Keratinocyte (primary cell): ENCODE measurements around the gene GATD1. TPM values are rescaled to one million over a fixed set of nuclear protein-coding genes. Genes with fewer than 3 reads are reported as not detected.
A peak's percentile ranks its signal among the peaks of the same experiment; 100 is the strongest.

Source experiments
- DNase-seq: peaks from one replicate; pipeline ENCODE4 v3.0.0-alpha.2; 2011; ENCODE audit warnings: low read depth, missing footprints, low spot score
- FAIRE-seq: peaks from 2 replicates; lab custom pipeline; 2011; peaks lifted over from hg19 to GRCh38; lab: Jason Lieb, UNC
- H2AFZ ChIP-seq: 2 replicates; pipeline ENCODE4 v1.6.0; 2012; ENCODE audit warnings: low read length, control low read depth, inconsistent platforms; ENCODE audit not compliant: control insufficient read depth
- H3K27ac ChIP-seq: 2 replicates; pipeline ENCODE4 v1.5.1; 2011; ENCODE audit warnings: low read length; ENCODE audit not compliant: control insufficient read depth, insufficient read depth
- H3K27me3 ChIP-seq: 3 replicates; pipeline ENCODE4 v1.6.0; 2011; ENCODE audit warnings: low read length; ENCODE audit not compliant: control insufficient read depth, insufficient read depth; ENCODE audit errors: extremely low read depth
- H3K36me3 ChIP-seq, 2 experiments: 2 replicates in 1 of 2; 3 replicates in 1 of 2; pipeline ENCODE4 v1.5.1; 2011; ENCODE audit warnings: low read length in 2 of 2, mild to moderate bottlenecking in 1 of 2; ENCODE audit not compliant: control insufficient read depth in 2 of 2, insufficient read depth in 2 of 2; ENCODE audit errors: extremely low read depth in 1 of 2
- H3K4me1 ChIP-seq: 3 replicates; pipeline ENCODE4 v1.5.1; 2011; ENCODE audit warnings: low read length; ENCODE audit not compliant: control insufficient read depth, insufficient read depth; ENCODE audit errors: extremely low read depth
- H3K4me2 ChIP-seq: 3 replicates; pipeline ENCODE4 v1.6.0; 2011; ENCODE audit warnings: low read depth, low read length; ENCODE audit not compliant: control insufficient read depth, insufficient read depth; ENCODE audit errors: extremely low read depth
- H3K4me3 ChIP-seq, 3 experiments: fragments of 200-600 bp in 1 of 3; sonication (generic) in 1 of 3; 2 replicates in 2 of 3; 3 replicates in 1 of 3; pipeline ENCODE4 v1.5.1; 2011 to 2016; ENCODE audit warnings: low read length in 3 of 3, mild to moderate bottlenecking in 3 of 3, control low read depth in 2 of 3, inconsistent platforms in 1 of 3, low read depth in 1 of 3, mixed read lengths in 1 of 3, mixed run types in 1 of 3, moderate library complexity in 1 of 3; ENCODE audit not compliant: control insufficient read depth in 2 of 3, insufficient read depth in 2 of 3; ENCODE audit errors: extremely low read depth in 1 of 3
- H3K79me2 ChIP-seq: 2 replicates; pipeline ENCODE4 v1.6.0; 2012; ENCODE audit warnings: low read length; ENCODE audit not compliant: control insufficient read depth, insufficient read depth
- H3K9ac ChIP-seq: 3 replicates; pipeline ENCODE4 v1.6.0; 2011; ENCODE audit warnings: low read length; ENCODE audit not compliant: control insufficient read depth, insufficient read depth; ENCODE audit errors: extremely low read depth
- H3K9me1 ChIP-seq: 3 replicates; pipeline ENCODE4 v1.6.0; 2011; ENCODE audit warnings: low read length; ENCODE audit not compliant: control insufficient read depth, insufficient read depth; ENCODE audit errors: extremely low read depth
- H3K9me3 ChIP-seq: 2 replicates; pipeline ENCODE4 v1.5.1; 2012; ENCODE audit warnings: low read depth, low read length; ENCODE audit not compliant: control insufficient read depth
- H4K20me1 ChIP-seq: 3 replicates; pipeline ENCODE4 v1.6.0; 2011; ENCODE audit warnings: low read length; ENCODE audit not compliant: control insufficient read depth, insufficient read depth; ENCODE audit errors: extremely low read depth
- EZH2 ChIP-seq: IDR thresholded peaks from one replicate; pipeline ENCODE4 v1.6.1; 2012; ENCODE audit warnings: inconsistent platforms, mild to moderate bottlenecking, low read length, moderate library complexity
- dilution Hi-C: fragments of 300-500 bp; cut with MboI; formaldehyde crosslinking; loops from one replicate; pipeline ENCODE4 v1.7.0; 2020; ENCODE audit warnings: low sequenced_read_pairs; ENCODE audit not compliant: extremely low pct_ligation_motif_present
- polyA plus RNA-seq, 5 experiments: library from polyadenylated mRNA; depleted of rRNA in 3 of 5; stranded (reverse) in 3 of 5; stranded (forward) in 1 of 5; unstranded in 1 of 5; fragments of >200 nt; gene quantifications; 1 replicate in 1 of 5; 2 replicates in 3 of 5; 3 replicates in 1 of 5; pipeline versions ENCODE4 v1.2.1 to v1.2.3, GENCODE V29; 2011 to 2012; ENCODE audit warnings: missing spikeins in 2 of 5, low read depth in 1 of 5, low replicate concordance in 1 of 5
- TF ChIP-seq, protein P1 (sequence below), 3 experiments: IDR thresholded peaks in 1 of 3; conservative IDR thresholded peaks in 1 of 3; optimal IDR thresholded peaks in 1 of 3; 2 replicates in 2 of 3; 3 replicates in 1 of 3; pipeline versions ENCODE3 to v1.5.1; 2011; ENCODE audit warnings: low read length in 3 of 3, mild to moderate bottlenecking in 3 of 3, moderate library complexity in 2 of 3, control low read depth in 1 of 3, inconsistent platforms in 1 of 3; ENCODE audit not compliant: insufficient read depth in 2 of 3; ENCODE audit errors: extremely low read depth in 1 of 3

Gene GATD1
- polyA plus RNA-seq, 1 donor (not counting 4 experiments of a cell fraction or from before 2014, with no cell fraction given): 24.4 TPM

GRCh38 chr11:760236-760635 is 17.1 kb downstream of the GATD1 start:
- dilution Hi-C loops: no loop called here
- Histone ChIP-seq H3K9me3 (no peaks in the 10 kb centered on the region), H3K27ac (no peak overlapping the region)

DNA sequence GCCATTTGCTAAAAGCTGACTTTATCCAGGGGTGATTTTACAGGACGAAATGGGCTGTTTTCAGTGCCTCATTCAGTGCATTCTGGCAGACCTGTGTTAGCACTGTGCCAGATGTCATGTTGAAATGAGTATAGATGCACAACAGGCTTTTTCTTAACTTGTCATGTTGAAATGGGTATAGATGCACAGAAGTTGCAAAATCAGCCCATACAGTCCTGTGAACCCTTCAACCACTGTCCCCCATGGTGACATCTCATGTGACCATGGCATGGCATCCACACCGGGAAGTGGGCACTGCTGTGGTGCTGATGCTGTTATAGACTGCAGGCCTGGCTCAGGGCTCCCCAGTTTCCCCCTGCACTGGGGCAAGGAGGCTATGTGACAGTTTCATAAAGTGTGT is 27.6 kb downstream of the GATD1 start:
- H3K4me3 ChIP-seq: no peak overlapping the region

More at GRCh38 chr11:760236-760635, 17.1 kb downstream of the GATD1 start:
- peaks cover 19% of the 10 kb centered on the region for H3K4me1 ChIP-seq
- peaks cover 19% of the 10 kb centered on the region for H3K79me2 ChIP-seq
- DNase-seq: no peak
- no peak for TF ChIP-seq EZH2
- TF ChIP-seq, protein P1, sequence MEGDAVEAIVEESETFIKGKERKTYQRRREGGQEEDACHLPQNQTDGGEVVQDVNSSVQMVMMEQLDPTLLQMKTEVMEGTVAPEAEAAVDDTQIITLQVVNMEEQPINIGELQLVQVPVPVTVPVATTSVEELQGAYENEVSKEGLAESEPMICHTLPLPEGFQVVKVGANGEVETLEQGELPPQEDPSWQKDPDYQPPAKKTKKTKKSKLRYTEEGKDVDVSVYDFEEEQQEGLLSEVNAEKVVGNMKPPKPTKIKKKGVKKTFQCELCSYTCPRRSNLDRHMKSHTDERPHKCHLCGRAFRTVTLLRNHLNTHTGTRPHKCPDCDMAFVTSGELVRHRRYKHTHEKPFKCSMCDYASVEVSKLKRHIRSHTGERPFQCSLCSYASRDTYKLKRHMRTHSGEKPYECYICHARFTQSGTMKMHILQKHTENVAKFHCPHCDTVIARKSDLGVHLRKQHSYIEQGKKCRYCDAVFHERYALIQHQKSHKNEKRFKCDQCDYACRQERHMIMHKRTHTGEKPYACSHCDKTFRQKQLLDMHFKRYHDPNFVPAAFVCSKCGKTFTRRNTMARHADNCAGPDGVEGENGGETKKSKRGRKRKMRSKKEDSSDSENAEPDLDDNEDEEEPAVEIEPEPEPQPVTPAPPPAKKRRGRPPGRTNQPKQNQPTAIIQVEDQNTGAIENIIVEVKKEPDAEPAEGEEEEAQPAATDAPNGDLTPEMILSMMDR (optimal IDR thresholded peaks at IDR 0.05 in 1 of 3, IDR thresholded peaks at IDR 0.05 in 1 of 3, conservative IDR thresholded peaks at IDR 0.05 in 1 of 3; ENCODE audit: extremely low read depth in 1 of 3, insufficient read depth in 2 of 3, low read length in 3 of 3): no peak
- peaks cover 37 to 38% of the 10 kb centered on the region in 2 experiments for H3K36me3 ChIP-seq
- FAIRE-seq: no peak
- H3K27me3 ChIP-seq: no peaks in the 10 kb centered on the region
- H4K20me1 ChIP-seq: peaks cover 15% of the 10 kb centered on the region
- H3K9ac ChIP-seq: no peak overlapping the region
- H3K4me2 ChIP-seq: no peak overlapping the region
- H2AFZ ChIP-seq: no peak overlapping the region
- no peak overlapping the region for H3K4me3 ChIP-seq
- H3K9me1 ChIP-seq: peaks cover 3% of the 10 kb centered on the region

More for the DNA sequence above, 27.6 kb downstream of the GATD1 start:
- Histone ChIP-seq H3K4me1 (peaks cover 16% of the 10 kb centered on the region), H3K9ac (no peak overlapping the region), H3K9me1 (no peaks in the 10 kb centered on the region), H3K27me3 (no peaks in the 10 kb centered on the region), H2AFZ (no peak overlapping the region), H3K4me2 (peak overlapping the region; percentile 17), H3K36me3 (peaks cover 4 to 9% of the 10 kb centered on the region in 2 experiments), H3K9me3 (no peaks in the 10 kb centered on the region), H3K27ac (no peak overlapping the region), H4K20me1 (no peaks in the 10 kb centered on the region), H3K79me2 (peaks cover 61% of the 10 kb centered on the region)
- DNase-seq: no peak
- FAIRE-seq: no peak
- dilution Hi-C loops: no loop called here
- no peak for TF ChIP-seq EZH2
- TF ChIP-seq, protein P1 (optimal IDR thresholded peaks at IDR 0.05 in 1 of 3, IDR thresholded peaks at IDR 0.05 in 1 of 3, conservative IDR thresholded peaks at IDR 0.05 in 1 of 3; ENCODE audit: extremely low read depth in 1 of 3, insufficient read depth in 2 of 3, low read length in 3 of 3): no peak
